Uterus (tissue), 2 donors: Measurements from ENCODE around the gene MAML2.

ENCODE experiments used
- CTCF ChIP-seq, 4 experiments: fragments of 200-600 bp in 2 of 4; fragments of 450-650 bp in 2 of 4; sonication (generic) in 2 of 4; IDR thresholded peaks; one replicate each; pipeline ENCODE4 v1.5.1; 2016 to 2019; ENCODE audit warnings: antibody characterized with exemption in 4 of 4, mild to moderate bottlenecking in 2 of 4, moderate library complexity in 1 of 4
- POLR2A ChIP-seq, 2 donors: fragments of 450-650 bp; IDR thresholded peaks; one replicate each; pipeline ENCODE4 v1.6.1; 2016; ENCODE audit warnings: antibody characterized with exemption in 2 of 2, mild to moderate bottlenecking in 1 of 2, moderate library complexity in 1 of 2

DNA sequence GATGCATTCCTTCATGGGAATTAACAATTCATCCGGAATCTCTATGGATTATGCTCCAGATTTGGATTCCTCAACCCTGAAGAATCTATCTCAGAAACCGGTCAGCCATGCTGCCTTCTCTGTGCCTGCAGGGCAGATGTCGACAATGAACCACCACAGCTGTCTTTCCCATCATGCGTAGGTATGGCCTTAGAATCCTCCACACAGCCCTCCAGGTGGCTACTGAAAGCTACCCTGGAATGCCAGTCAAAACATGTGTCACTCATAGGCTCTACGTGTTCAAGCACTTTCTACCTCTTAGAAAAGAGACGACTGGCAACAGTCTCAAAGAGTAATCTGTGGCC, 19.4 kb downstream of the MAML2 start:
- no peak for TF ChIP-seq CTCF (IDR thresholded peaks at IDR 0.05)
- TF ChIP-seq POLR2A (IDR thresholded peaks at IDR 0.05), result no peak
